Right kidney (tissue), 1 donor: Measurements from ENCODE around the gene OXGR1.

Source experiments
- DNase-seq: peaks from one replicate; pipeline ENCODE4 v3.0.0-alpha.2; 2016

The OXGR1 gene

GRCh38 chr13:96963786-96964475, 30.3 kb downstream of the OXGR1 start:
- DNase-seq = no peak

- no peak for DNase-seq
Observed at GRCh38 chr13:96960379-96960778, 33.9 kb downstream of the OXGR1 start.

- DNase-seq = no peak
Observed at GRCh38 chr13:96958286-96958891, 35.9 kb downstream of the OXGR1 start.

- DNase-seq = no peak
Observed at GRCh38 chr13:96952595-96952994, 41.7 kb downstream of the OXGR1 start.

- no peak for DNase-seq
Observed at GRCh38 chr13:96948127-96948526, 46.1 kb downstream of the OXGR1 start.

- DNase-seq = no peak
Observed at GRCh38 chr13:96947343-96947910, 46.8 kb downstream of the OXGR1 start.

- DNase-seq = no peak
Observed at GRCh38 chr13:96946709-96947311, 47.5 kb downstream of the OXGR1 start.

GRCh38 chr13:96940961-96941360, 53.3 kb downstream of the OXGR1 start:
- no peak for DNase-seq

- no peak for DNase-seq
Observed at GRCh38 chr13:96935901-96936300, 58.4 kb downstream of the OXGR1 start.
